COLO668 (cell line): ENCODE data around the gene SHROOM3.

ENCODE experiments used
- DNase-seq: peaks from one replicate; lab custom pipeline; 2025; ENCODE audit not compliant: unreplicated experiment; lab: John Stamatoyannopoulos, UW

Gene SHROOM3

GRCh38 chr4:76802236-76803021 is 367.4 kb downstream of the SHROOM3 start:
- DNase-seq = no peak

- DNase-seq = peak; percentile 62
Observed at GRCh38 chr4:76803522-76803921, 368.5 kb downstream of the SHROOM3 start.

- DNase-seq = no peak
Observed at GRCh38 chr4:76804096-76804495, 369.1 kb downstream of the SHROOM3 start.

GRCh38 chr4:76806346-76806745 is 371.3 kb downstream of the SHROOM3 start:
- DNase-seq = no peak

- DNase-seq = no peak
Observed at GRCh38 chr4:76806757-76807156, 371.7 kb downstream of the SHROOM3 start.

- no peak for DNase-seq
Observed at GRCh38 chr4:76809594-76810305, 374.7 kb downstream of the SHROOM3 start.

GRCh38 chr4:76811604-76812412 is 376.8 kb downstream of the SHROOM3 start:
- no peak for DNase-seq

- no peak for DNase-seq
Observed at GRCh38 chr4:76813070-76813469, 378.0 kb downstream of the SHROOM3 start.

- DNase-seq = no peak
Observed at GRCh38 chr4:76821641-76822040, 386.6 kb downstream of the SHROOM3 start.

GRCh38 chr4:76822303-76822702 is 387.3 kb downstream of the SHROOM3 start:
- no peak for DNase-seq

GRCh38 chr4:76823495-76823894 is 388.5 kb downstream of the SHROOM3 start:
- no peak for DNase-seq

- DNase-seq = no peak
Observed at GRCh38 chr4:76830612-76830963, 395.6 kb downstream of the SHROOM3 start.

- peak; percentile 63 for DNase-seq
Observed at GRCh38 chr4:76830964-76831703, 396.1 kb downstream of the SHROOM3 start.

- no peak for DNase-seq
Observed at GRCh38 chr4:76831711-76832373, 396.8 kb downstream of the SHROOM3 start.
